Smooth muscle cell of the umbilical artery (primary cell): ENCODE data around the gene OR3A2. TPM values are rescaled to one million over a fixed set of nuclear protein-coding genes. Genes with fewer than 3 reads are reported as not detected.

Source experiments
- total RNA-seq: library from RNA; depleted of rRNA; stranded (reverse); fragments of >200 nt; gene quantifications from 2 replicates; pipeline ENCODE4 v1.2.3, GENCODE V29; 2014

The OR3A2 gene
- total RNA-seq = not detected in 2 replicates

DNA sequence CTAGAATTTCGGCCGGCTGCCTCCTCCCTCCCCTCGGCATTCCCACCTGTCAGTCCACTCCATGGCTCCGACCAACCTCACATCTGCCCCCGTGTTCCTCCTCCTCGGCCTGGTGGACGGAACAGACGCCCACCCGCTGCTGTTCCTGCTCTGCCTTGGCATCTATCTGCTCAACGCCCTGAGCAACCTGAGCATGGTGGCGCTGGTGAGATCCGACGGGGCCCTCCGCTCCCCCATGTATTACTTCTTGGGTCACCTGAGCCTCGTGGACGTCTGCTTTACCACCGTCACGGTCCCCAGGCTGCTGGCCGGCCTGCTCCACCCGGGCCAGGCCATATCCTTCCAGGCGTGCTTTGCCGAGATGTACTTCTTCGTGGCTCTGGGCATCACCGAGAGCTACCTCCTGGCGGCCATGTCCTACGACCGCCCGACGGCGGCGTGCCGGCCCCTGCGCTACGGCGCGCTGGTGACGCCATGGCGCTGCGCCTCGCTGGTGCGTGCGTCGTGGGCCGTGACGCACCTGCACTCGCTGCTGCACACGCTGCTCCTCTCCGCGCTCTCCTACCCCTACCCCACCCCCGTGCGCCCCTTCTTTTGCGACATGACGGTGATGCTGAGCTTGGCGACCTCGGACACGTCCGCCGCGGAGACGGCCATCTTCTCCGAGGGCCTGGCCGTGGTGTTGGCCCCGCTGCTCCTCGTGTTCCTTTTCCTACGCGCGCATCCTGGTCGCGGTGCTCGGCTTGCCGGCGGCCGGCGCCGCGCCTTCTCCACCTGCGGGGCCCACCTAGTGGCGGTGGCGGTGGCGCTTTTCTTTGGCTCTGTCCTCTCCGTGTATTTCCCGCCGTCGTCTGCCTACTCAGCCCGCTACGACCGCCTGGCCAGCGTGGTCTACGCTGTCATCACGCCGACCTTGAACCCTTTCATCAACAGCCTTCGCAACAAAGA lies at the start of gene OR3A2:
Gene OR3A2, minus strand, starts transcription at position 440 of the 948 bp plus-strand sequence.

DNA sequence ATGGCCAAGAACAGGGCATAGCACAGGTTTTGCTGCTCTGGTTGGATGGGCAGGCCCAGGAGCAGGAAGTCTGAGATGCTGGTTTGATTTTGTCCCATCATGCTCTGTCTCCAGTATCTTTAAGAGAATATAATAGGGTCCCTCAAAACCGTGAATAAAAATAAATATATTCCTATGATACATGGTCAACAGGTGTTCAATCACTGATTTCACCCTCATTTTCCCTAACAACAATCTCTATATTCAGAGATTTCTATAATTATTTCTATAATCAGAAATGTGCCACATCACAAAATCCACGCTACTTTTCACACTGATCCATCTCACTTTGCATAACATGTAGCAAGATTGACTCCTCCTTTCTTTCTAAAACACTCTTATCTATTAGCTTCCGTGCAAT lies 47.6 kb upstream of the OR3A2 start, which contains the start of gene OR1E2:
Gene OR1E2, minus strand, starts transcription at position 101 of the 400 bp plus-strand sequence. Its CDS starts 0 bp downstream, at position 101.

DNA sequence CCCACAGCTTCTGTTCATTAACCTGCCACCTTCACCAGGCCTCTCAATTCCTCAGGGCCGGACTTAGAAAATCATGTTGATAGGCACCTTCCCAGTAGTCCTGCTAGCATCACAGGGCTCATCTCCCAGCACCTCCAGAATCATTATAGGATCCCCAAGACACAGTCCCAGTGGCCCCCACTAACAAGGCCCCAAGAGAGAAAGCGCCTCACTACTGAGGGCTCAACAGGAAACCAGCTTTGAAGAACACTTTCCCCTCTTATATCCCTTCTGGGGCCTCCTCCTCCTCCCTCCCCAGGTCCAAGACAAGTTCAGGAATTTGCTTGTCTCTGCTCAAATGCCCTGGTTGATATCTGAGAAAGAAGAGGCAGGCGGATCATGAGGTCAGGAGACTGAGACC lies 25.0 kb upstream of the OR3A2 start, which contains the start of gene OR3A3:
Gene OR3A3, plus strand, starts transcription at position 301 of the 400 bp plus-strand sequence.

DNA sequence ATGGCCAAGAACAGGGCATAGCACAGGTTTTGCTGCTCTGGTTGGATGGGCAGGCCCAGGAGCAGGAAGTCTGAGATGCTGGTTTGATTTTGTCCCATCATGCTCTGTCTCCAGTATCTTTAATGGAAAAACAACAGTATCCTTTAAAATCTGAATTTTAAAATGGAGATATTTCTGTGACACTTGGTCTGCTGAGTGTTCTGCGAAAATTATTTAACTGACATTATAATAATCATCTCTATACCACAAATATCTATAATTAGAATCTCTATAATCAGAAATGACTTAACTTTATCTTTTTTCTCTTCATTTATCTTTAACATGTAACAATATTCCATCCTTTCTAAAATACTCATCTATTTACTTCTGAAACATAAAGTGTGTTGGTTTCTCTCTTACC lies 12.2 kb upstream of the OR3A2 start, which contains the start of gene OR1E1:
Gene OR1E1, minus strand, starts transcription at position 101 of the 400 bp plus-strand sequence. Its CDS starts 0 bp downstream, at position 101.

DNA sequence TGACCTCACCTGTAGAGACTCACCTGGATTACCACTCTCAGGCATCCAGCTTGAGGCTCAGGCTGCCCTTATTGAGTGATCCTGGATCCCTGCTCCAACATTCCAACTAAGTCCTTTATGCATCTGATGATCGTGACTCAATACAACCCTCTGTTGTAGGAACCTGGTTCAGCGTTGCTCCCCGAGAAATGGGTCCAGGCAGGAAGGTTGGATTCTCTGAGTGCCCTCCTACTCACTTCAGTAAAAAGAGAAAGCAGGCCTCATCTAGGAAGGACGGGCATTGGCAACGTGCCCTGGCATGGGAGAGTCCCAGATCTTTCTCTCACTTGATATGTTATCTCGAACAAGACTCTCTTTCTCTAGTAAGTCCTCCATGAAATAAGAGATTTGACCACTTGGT lies 87.8 kb downstream of the OR3A2 start, which contains the start of gene OR3A1:
Gene OR3A1, minus strand, starts transcription at position 101 of the 400 bp plus-strand sequence. CDS start 5,778 bp downstream, outside the sequence.

Other genes starting within 250 kb of the OR3A2 start
- gene OR1A2, start 188.8 kb downstream of the OR3A2 start, total RNA-seq = not detected in 2 replicates
- not detected in 2 replicates for gene OR1A1, start 178.6 kb downstream of the OR3A2 start, total RNA-seq
- gene OR3A1, start 87.9 kb downstream of the OR3A2 start, total RNA-seq = not detected in 2 replicates
- gene OR1E1, start 12.1 kb upstream of the OR3A2 start, total RNA-seq = not detected in 2 replicates
- not detected in 2 replicates for gene OR3A3, start 25.1 kb upstream of the OR3A2 start, total RNA-seq
- gene OR1E2, start 47.5 kb upstream of the OR3A2 start, total RNA-seq = not detected in 2 replicates
- gene SPATA22, start 85.5 kb upstream of the OR3A2 start, total RNA-seq = not detected in 2 replicates
- 0.05 and 0.30 TPM in 2 replicates for gene ASPA, start 89.7 kb upstream of the OR3A2 start, total RNA-seq
- 0.65 and 1.2 TPM in 2 replicates for gene TRPV3, start 171.5 kb upstream of the OR3A2 start, total RNA-seq
- gene TRPV1, start 223.1 kb upstream of the OR3A2 start, total RNA-seq = 1.5 and 3.6 TPM in 2 replicates
- gene SHPK, start 249.9 kb upstream of the OR3A2 start, total RNA-seq = 11.3 and 11.4 TPM in 2 replicates